ENCODE measurements around the gene KRT27. TPM values are rescaled to one million over a fixed set of nuclear protein-coding genes. Genes with fewer than 3 reads are reported as not detected.
A peak's percentile ranks its signal among the peaks of the same experiment; 100 is the strongest.

Gene KRT27
- total and polyA plus RNA-seq, 8 donors = not detected

DNA sequence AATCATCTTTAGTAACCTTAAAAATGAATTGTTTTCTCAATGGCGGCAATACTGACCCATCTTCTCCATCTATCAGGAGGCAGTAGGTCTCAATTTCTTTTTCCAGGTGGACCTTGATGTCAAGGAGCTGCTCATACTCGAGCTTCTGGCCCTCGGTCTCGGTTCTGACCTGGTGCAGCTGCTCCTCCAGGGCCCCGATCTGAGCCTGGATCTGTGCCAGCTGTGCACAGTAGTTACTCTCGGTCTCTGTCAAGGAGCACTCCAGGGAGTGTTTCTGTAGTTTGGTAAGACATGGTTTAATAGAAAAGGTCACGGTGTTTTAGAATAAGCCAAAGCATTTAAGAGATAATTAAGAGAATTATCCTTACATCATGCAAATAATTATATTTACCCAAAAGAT, 4.9 kb downstream of the KRT27 start:
- intact Hi-C loops (cut with DNase I; ENCODE audit: low total_unique reads) = no loop called here
- peaks cover 0 to 66% (median 9%) of the 10 kb centered on the region in 3 donors for H3K27me3 ChIP-seq
- H3K9me3 ChIP-seq = no peaks in the 10 kb centered on the region
- no peaks in the 10 kb centered on the region for H3K4me1 ChIP-seq
- no peak for TF ChIP-seq POLR2AphosphoS5 (IDR thresholded peaks at IDR 0.05)
- no peak for TF ChIP-seq EP300 (IDR thresholded peaks at IDR 0.05)
- no peak for TF ChIP-seq POLR2A (IDR thresholded peaks at IDR 0.05)
- TF ChIP-seq, protein P1, sequence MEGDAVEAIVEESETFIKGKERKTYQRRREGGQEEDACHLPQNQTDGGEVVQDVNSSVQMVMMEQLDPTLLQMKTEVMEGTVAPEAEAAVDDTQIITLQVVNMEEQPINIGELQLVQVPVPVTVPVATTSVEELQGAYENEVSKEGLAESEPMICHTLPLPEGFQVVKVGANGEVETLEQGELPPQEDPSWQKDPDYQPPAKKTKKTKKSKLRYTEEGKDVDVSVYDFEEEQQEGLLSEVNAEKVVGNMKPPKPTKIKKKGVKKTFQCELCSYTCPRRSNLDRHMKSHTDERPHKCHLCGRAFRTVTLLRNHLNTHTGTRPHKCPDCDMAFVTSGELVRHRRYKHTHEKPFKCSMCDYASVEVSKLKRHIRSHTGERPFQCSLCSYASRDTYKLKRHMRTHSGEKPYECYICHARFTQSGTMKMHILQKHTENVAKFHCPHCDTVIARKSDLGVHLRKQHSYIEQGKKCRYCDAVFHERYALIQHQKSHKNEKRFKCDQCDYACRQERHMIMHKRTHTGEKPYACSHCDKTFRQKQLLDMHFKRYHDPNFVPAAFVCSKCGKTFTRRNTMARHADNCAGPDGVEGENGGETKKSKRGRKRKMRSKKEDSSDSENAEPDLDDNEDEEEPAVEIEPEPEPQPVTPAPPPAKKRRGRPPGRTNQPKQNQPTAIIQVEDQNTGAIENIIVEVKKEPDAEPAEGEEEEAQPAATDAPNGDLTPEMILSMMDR (IDR thresholded peaks at IDR 0.05) = no peak
- no peak overlapping the region for H3K27ac ChIP-seq
- H3K36me3 ChIP-seq = no peaks in the 10 kb centered on the region
- 61 to 77% (median 69%) methylated on average over 7 of the region's 7 CpGs for WGBS, 5 donors
- DNase-seq = no peak
- no peak overlapping the region for H3K4me3 ChIP-seq

DNA sequence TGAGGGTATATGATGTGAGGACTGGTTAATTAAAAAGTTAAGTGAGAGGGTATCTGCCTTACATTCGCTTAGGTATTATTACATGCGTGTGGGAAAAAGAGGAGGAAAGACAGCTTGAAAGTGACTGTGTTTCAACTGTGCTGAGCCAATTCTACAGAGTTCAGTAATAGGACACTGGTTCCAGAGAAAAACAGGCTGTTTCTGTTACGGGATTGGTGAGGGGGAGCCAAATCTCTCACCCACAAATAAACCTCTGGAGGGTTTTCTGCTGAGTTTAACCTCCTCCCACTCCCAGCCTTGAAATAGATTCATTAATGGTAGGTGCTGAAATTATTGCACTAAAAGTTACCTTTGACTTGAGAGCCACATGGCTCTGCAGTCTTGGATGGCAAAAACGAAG, 6.4 kb downstream of the KRT27 start:
- no peak for TF ChIP-seq EP300 (IDR thresholded peaks at IDR 0.05)
- no peak for TF ChIP-seq POLR2A (IDR thresholded peaks at IDR 0.05)
- intact Hi-C loops (cut with DNase I; ENCODE audit: low total_unique reads) = no loop called here
- H3K27me3 ChIP-seq = peaks cover 0 to 62% (median 9%) of the 10 kb centered on the region in 3 donors
- H3K27ac ChIP-seq = no peak overlapping the region
- no peaks in the 10 kb centered on the region for H3K36me3 ChIP-seq
- DNase-seq = peak in 1 of 2 donors; percentile 19
- WGBS, 5 donors = 72 to 82% (median 76%) methylated on average over 4 of the region's 4 CpGs
- H3K4me3 ChIP-seq = no peak overlapping the region
- H3K4me1 ChIP-seq = no peaks in the 10 kb centered on the region
- no peaks in the 10 kb centered on the region for H3K9me3 ChIP-seq

DNA sequence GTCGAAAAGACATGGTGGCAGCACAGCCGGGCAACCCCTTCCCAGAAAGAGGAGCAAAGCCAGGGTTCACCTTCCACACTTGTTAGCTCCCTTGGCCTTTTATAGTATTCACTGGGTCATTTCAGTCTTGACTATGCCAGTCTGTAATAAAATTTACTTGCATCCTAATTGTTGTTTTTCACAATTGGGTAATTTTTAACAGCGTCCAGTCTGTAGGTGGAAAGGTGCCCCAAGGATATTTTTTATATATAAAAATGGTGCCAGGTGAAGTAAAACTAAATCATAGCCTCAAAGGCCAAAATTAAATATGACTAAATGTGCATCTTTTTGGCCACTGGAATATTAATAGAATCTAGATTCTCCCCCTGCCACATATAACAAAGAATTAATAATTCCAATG, 10.2 kb downstream of the KRT27 start, which contains the start of gene KRT26:
TSS of gene KRT26 (minus strand) at position 101 of the 400 bp plus-strand sequence. CDS start at position 13, 88 bp downstream.
- intact Hi-C loops (cut with DNase I; ENCODE audit: low total_unique reads) = no loop called here
- H3K27ac ChIP-seq = no peak within 1 kb of the TSS
- H3K4me3 ChIP-seq = no peak within 1 kb of the TSS
- no peaks in the 10 kb centered on the region for H3K9me3 ChIP-seq
- no peaks in the 10 kb centered on the region for H3K4me1 ChIP-seq
- no peak for TF ChIP-seq POLR2AphosphoS5 (IDR thresholded peaks at IDR 0.05)
- no peak for TF ChIP-seq EP300 (IDR thresholded peaks at IDR 0.05)
- TF ChIP-seq, protein P1 (IDR thresholded peaks at IDR 0.05) = no peak
- no peak for TF ChIP-seq POLR2A (IDR thresholded peaks at IDR 0.05)
- no peaks in the 10 kb centered on the region for H3K36me3 ChIP-seq
- DNase-seq = no peak
- H3K27me3 ChIP-seq = peaks cover 0 to 34% (median 0%) of the 10 kb centered on the region in 3 donors
- 89 to 93% (median 92%) methylated on average over 3 of the region's 3 CpGs for WGBS, 5 donors

DNA sequence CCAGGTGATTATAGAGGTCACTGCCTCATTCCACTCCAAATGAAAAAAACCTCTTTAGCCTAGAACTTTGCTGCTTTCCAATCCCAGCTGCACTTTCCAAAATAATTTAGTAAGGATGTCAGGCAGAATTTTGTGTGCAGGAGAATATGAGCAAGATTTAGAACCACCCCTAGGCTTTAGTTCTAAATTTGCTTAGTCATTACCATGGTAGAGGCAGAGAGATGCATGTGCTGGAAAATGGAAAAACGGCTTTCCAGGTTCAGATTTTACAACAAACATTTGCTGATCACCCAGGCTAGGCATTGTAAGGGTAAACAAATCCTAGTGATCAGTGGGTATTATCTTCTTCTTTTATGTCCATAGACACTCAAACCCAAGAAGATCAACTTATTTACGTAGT, 16.7 kb downstream of the KRT27 start:
- no peak for TF ChIP-seq POLR2A (IDR thresholded peaks at IDR 0.05)
- TF ChIP-seq, protein P1 (IDR thresholded peaks at IDR 0.05) = no peak
- no peak for TF ChIP-seq POLR2AphosphoS5 (IDR thresholded peaks at IDR 0.05)
- no peak for TF ChIP-seq EP300 (IDR thresholded peaks at IDR 0.05)
- no peak for DNase-seq
- peaks cover 0 to 15% (median 0%) of the 10 kb centered on the region in 3 donors for H3K27me3 ChIP-seq
- WGBS, 5 donors = 79 to 85% (median 81%) methylated on average over 2 of the region's 2 CpGs
- no peak overlapping the region for H3K27ac ChIP-seq
- peaks cover 5 to 37% (median 28%) of the 10 kb centered on the region in 4 donors for H3K9me3 ChIP-seq
- no peak overlapping the region for H3K4me3 ChIP-seq
- intact Hi-C loops (cut with DNase I; ENCODE audit: low total_unique reads) = no loop called here
- no peaks in the 10 kb centered on the region for H3K36me3 ChIP-seq
- no peaks in the 10 kb centered on the region for H3K4me1 ChIP-seq

DNA sequence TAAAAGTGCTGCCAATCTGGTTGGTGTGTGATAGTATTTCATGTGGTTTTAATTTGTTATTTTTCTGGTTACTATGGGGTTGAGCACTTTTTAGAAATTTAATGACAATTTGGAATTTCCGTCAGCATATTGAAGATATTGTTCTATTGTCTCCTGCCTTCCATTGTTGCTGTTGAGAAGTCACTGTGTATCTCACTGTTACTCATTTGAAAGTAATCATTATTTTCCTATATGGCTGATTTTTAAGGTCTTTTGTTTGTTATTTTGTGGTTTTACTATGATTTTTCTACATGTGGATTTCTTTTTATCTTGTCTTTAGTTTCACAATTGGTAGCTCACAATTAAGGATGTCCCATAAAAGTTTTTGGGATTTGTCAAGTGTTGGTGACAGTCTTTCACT, 18.6 kb downstream of the KRT27 start:
- intact Hi-C loops (cut with DNase I; ENCODE audit: low total_unique reads) = no loop called here
- peaks cover 0 to 7% (median 0%) of the 10 kb centered on the region in 3 donors for H3K27me3 ChIP-seq
- H3K9me3 ChIP-seq = peaks cover 13 to 56% (median 45%) of the 10 kb centered on the region in 4 donors
- no peak for DNase-seq
- no peaks in the 10 kb centered on the region for H3K4me1 ChIP-seq
- 85 to 98% (median 91%) methylated on average over 1 of the region's 1 CpG for WGBS, 5 donors
- no peak overlapping the region for H3K4me3 ChIP-seq
- TF ChIP-seq POLR2AphosphoS5 (IDR thresholded peaks at IDR 0.05) = no peak
- TF ChIP-seq POLR2A (IDR thresholded peaks at IDR 0.05) = no peak
- no peak for TF ChIP-seq EP300 (IDR thresholded peaks at IDR 0.05)
- TF ChIP-seq, protein P1 (IDR thresholded peaks at IDR 0.05) = no peak
- H3K36me3 ChIP-seq = no peaks in the 10 kb centered on the region
- no peak overlapping the region for H3K27ac ChIP-seq

Measured in stomach (tissue), 9 donors.